Activated naive CD4-positive, alpha-beta T cell treated with anti-CD3 and anti-CD28 coated beads, Interleukin-2, amount 10 ng/mL, durations not matched to agents 7 days and 5 days (primary cell): Measurements from ENCODE around the gene PFKFB3.
"Not testable (repeated sequence)": the region's sequence is repeated elsewhere in the genome, so short reads cannot be mapped to it uniquely, and the experiment has no call there.

ENCODE experiments used
- CTCF ChIA-PET: fragments of 350-600 bp; sonication (Branson Sonifier 250); formaldehyde crosslinking; loops from one replicate; lab custom pipeline; 2021; ENCODE audit warnings: antibody characterized with exemption; lab: Charles Lee
- DNase-seq: peaks from one replicate; pipeline ENCODE4 v3.0.0-alpha.2; 2020
- H3K27ac Mint-ChIP-seq: one replicate; pipeline ENCODE4 v1.8.0; 2021; ENCODE audit warnings: mild to moderate bottlenecking, moderate library complexity, mixed read lengths
- H3K27me3 Mint-ChIP-seq: one replicate; pipeline ENCODE4 v1.8.0; 2021; ENCODE audit warnings: mild to moderate bottlenecking, mixed read lengths
- H3K36me3 Mint-ChIP-seq: one replicate; pipeline ENCODE4 v1.8.0; 2021; ENCODE audit warnings: mixed read lengths
- H3K4me1 Mint-ChIP-seq: one replicate; pipeline ENCODE4 v1.8.0; 2021; ENCODE audit warnings: mixed read lengths
- H3K4me3 Mint-ChIP-seq: one replicate; pipeline ENCODE4 v1.8.0; 2021; ENCODE audit warnings: mild to moderate bottlenecking, moderate library complexity, mixed read lengths
- H3K9me3 Mint-ChIP-seq: one replicate; pipeline ENCODE4 v1.8.0; 2021; ENCODE audit warnings: mixed read lengths

The PFKFB3 gene

DNA sequence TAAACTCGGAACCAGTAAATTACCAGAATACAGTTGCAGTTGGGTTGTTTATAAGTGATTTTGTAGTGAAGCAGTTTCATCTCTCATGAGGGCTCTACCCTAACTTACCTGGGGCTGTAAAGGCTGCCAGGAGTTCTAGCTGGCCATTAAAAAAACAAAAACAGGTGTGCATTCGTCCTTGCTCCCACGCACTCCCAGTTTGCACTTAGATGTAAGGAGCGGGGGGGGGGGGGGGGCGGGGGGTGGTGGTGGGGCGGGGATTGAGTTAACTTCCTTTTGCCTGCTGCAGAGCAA is 2.3 kb upstream of the PFKFB3 start:
- DNase-seq = no peak
- Mint-ChIP-seq H3K27ac (peak overlapping the region; percentile 87), H3K4me1 (peaks cover 41% of the 10 kb centered on the region), H3K4me3 (peak overlapping the region; percentile 82), H3K36me3 (peaks cover 23% of the 10 kb centered on the region), H3K27me3 (peaks cover 3% of the 10 kb centered on the region), H3K9me3 (no peaks in the 10 kb centered on the region)
- CTCF ChIA-PET = interaction anchor here (1.0 to 7.3 kb wide), 6 partner anchors 28 to 206 kb away, joined by 3 to 184 read pairs (median 13); no protein-coding TSS in a partner anchor

DNA sequence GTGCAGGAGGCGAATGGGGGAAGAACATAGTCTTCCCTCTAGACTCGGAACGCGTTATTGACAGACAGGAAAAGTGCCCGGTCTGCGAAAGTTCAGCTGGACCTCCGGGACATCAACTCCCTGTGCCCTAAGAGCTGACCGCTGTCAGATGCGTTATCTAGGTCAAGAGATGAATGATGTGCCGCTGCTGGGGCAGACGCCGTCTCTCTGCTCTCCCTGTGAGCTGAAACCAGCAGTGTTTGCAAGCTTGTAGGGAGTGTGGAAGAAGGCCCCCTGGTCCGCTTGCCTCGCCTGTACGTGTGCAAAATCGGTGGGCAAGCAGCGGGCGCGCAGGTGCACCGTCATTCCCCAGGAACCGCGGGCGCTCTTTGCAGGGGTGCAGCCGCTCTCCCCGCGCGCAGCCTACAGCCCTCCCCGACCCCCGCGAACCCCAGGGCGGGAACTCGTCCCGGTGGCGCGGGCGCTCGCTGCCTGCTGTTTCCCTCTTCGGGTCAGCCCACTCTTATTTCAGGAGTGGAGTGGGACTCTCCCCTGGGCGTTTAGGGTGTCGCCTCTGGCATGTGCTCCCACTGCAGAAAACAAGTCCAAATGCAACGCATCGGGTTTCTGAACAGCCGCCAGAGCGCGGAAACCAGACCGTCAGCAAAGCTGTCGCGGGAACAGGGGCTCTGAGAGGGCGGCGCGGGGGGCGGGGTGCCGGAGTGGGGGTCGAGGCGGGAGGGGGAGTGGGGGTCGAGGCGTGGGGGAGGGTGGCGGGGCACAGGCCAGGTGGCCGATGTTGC is 1.8 kb upstream of the PFKFB3 start:
- DNase-seq = no peak
- Mint-ChIP-seq H3K27me3 (peaks cover 3% of the 10 kb centered on the region), H3K9me3 (no peaks in the 10 kb centered on the region), H3K4me3 (peak overlapping the region; percentile 82), H3K27ac (peak overlapping the region; percentile 87), H3K36me3 (peaks cover 18% of the 10 kb centered on the region), H3K4me1 (peaks cover 37% of the 10 kb centered on the region)
- CTCF ChIA-PET = interaction anchor here (1.0 to 7.3 kb wide), 11 partner anchors 18 to 208 kb away, joined by 3 to 184 read pairs (median 8); no protein-coding TSS in a partner anchor

GRCh38 chr10:6201516-6201975 is 1.2 kb upstream of the PFKFB3 start:
- Mint-ChIP-seq H3K4me1 (peaks cover 35% of the 10 kb centered on the region), H3K27ac (peak overlapping the region; percentile 95), H3K9me3 (no peaks in the 10 kb centered on the region), H3K27me3 (peaks cover 3% of the 10 kb centered on the region), H3K36me3 (peaks cover 18% of the 10 kb centered on the region), H3K4me3 (peak overlapping the region; percentile 89)
- DNase-seq = peak; percentile 94
- CTCF ChIA-PET = interaction anchor here (1.0 to 7.3 kb wide), 13 partner anchors 18 to 208 kb away, joined by 3 to 184 read pairs (median 9); no protein-coding TSS in a partner anchor

DNA sequence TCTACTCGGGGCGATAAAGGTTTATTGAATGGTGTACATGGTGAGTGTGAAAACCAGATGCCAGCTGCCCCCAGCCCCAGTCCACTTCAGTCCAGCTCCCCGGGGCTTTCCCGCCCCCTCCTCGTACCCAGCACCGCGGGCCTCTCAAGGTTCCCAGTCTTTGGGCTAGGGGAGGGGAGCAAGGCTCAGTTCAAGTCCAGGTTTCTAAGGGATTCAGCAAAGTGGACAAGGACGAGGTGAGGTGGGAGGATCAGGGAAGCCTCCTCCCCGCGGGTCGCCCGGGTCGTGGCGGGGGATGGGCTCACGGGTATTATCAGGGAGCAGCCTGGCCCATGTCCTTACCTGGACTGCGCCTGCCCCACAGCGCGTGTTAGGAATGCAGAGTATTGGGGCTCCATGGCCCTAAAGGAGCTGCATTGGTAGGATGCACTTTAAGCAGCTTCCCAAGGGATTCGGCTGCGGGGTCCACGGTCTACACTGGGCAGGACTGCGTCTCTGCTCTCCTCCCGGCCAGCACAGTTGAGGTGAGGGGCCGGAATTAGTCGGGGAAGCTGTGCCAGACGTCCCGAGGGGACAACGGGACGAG is 541 bp upstream of the PFKFB3 start:
- peak overlapping the region; percentile 95 for H3K27ac Mint-ChIP-seq
- H3K4me1 Mint-ChIP-seq = peaks cover 35% of the 10 kb centered on the region
- CTCF ChIA-PET = interaction anchor here (0.8 to 7.3 kb wide), 27 partner anchors 8 to 207 kb away, joined by 3 to 184 read pairs (median 4); no protein-coding TSS in a partner anchor
- H3K36me3 Mint-ChIP-seq = peaks cover 18% of the 10 kb centered on the region
- no peaks in the 10 kb centered on the region for H3K9me3 Mint-ChIP-seq
- H3K4me3 Mint-ChIP-seq = peak overlapping the region; percentile 89
- peak; percentile 36 for DNase-seq
- H3K27me3 Mint-ChIP-seq = peaks cover 3% of the 10 kb centered on the region

GRCh38 chr10:6203331-6204062 is 765 bp downstream of the PFKFB3 start:
- H3K27ac Mint-ChIP-seq = peak overlapping the region; percentile 93
- peak; percentile 74 for DNase-seq
- CTCF ChIA-PET = interaction anchor here (0.8 to 7.3 kb wide), 10 partner anchors 31 to 206 kb away, joined by 3 to 184 read pairs (median 5); no protein-coding TSS in a partner anchor
- no peaks in the 10 kb centered on the region for H3K9me3 Mint-ChIP-seq
- H3K4me1 Mint-ChIP-seq = peaks cover 45% of the 10 kb centered on the region
- H3K36me3 Mint-ChIP-seq = peaks cover 26% of the 10 kb centered on the region
- H3K27me3 Mint-ChIP-seq = peaks cover 3% of the 10 kb centered on the region
- H3K4me3 Mint-ChIP-seq = peak overlapping the region; percentile 94

DNA sequence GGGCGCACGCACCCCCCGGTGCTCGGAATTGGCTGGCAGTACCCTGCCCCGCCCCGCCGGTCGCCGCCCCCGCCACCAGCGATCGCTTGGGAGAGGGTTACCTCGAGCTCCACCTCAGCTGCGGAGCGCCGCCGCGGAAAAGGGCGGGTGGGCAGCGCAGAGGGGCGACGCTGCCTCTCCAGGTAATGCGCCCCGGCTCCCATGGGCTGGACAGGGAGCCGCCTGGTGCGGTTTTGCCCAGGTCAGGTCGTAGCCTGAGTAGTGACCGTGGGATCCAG is 1.3 kb downstream of the PFKFB3 start:
- peak overlapping the region; percentile 93 for H3K27ac Mint-ChIP-seq
- peaks cover 47% of the 10 kb centered on the region for H3K4me1 Mint-ChIP-seq
- peaks cover 3% of the 10 kb centered on the region for H3K27me3 Mint-ChIP-seq
- H3K36me3 Mint-ChIP-seq = peaks cover 25% of the 10 kb centered on the region
- H3K9me3 Mint-ChIP-seq = no peaks in the 10 kb centered on the region
- peak overlapping the region; percentile 94 for H3K4me3 Mint-ChIP-seq
- CTCF ChIA-PET = interaction anchor here (1.0 to 7.3 kb wide), 2 partner anchors 61 to 195 kb away, joined by 3 to 184 read pairs; no protein-coding TSS in a partner anchor
- peak; percentile 79 for DNase-seq

DNA sequence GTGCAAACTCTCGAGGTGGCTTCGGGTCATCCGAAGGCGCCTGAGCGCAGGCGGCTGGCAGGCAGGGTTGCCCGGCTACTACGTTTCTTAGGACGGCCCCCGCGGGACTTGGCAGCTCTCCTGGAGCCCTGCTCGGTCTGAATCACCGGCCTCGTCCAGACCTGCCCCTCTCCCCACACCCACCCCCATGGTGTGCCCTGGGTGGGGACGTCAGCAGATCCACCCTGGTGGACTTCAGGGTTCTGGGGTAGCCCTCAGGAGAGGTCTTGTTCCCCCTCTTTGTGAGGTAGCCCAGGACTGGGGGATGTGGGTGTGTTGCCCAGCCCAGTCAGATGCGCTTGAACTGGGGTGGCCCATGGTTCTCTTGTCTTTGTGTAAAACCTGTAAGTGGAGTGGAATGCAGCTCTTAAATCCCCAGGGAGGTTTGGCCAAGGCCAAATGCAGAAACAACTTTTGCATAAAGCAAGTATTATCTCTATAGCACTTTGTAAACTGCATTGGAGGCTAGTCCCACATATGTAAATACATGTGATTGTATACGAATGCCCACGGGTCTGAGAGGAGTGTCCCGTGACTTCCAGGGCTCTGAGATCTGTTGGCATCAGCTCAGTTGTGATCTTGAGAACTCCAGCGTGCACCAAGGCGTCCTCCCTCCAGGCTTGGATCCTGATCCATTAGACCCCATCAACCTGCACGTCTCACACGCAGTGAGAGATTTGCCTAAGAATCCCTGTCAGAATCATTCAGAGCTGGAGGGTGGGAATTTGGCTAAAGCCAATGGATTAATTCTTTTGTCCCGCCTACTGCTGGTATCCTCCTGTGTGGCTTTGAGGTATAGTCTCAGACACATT is 1.8 kb downstream of the PFKFB3 start:
- CTCF ChIA-PET = interaction anchor here (1.0 to 7.3 kb wide), 3 partner anchors 61 to 195 kb away, joined by 3 to 184 read pairs (median 3); no protein-coding TSS in a partner anchor
- DNase-seq = no peak
- H3K27ac Mint-ChIP-seq = peak overlapping the region; percentile 58

DNA sequence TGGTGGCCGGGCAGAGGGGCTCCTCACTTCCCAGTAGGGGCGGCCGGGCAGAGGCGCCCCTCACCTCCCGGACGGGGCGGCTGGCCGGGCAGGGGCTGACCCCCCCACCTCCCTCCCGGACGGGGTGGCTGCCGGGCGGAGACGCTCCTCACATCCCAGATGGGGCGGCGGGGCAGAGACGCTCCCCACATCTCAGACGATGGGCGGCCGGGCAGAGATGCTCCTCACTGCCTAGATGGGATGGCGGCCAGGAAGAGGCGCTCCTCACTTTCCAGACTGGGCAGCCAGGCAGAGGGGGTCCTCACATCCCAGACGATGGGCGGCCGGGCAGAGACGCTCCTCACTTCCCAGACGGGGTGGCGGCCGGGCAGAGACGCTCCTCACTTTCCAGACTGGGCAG is 3.8 kb downstream of the PFKFB3 start:
- H3K27ac Mint-ChIP-seq, H3K9me3 Mint-ChIP-seq, H3K4me3 Mint-ChIP-seq, H3K27me3 Mint-ChIP-seq, CTCF ChIA-PET, DNase-seq: not testable (repeated sequence)
- peaks cover 40% of the 10 kb centered on the region for H3K4me1 Mint-ChIP-seq
- peaks cover 23% of the 10 kb centered on the region for H3K36me3 Mint-ChIP-seq

More for the DNA sequence above, 1.8 kb downstream of the PFKFB3 start:
- no peaks in the 10 kb centered on the region for H3K9me3 Mint-ChIP-seq
- H3K27me3 Mint-ChIP-seq = peaks cover 3% of the 10 kb centered on the region
- H3K4me3 Mint-ChIP-seq = peak overlapping the region; percentile 94
- peaks cover 22% of the 10 kb centered on the region for H3K36me3 Mint-ChIP-seq
- peaks cover 46% of the 10 kb centered on the region for H3K4me1 Mint-ChIP-seq

DNA sequence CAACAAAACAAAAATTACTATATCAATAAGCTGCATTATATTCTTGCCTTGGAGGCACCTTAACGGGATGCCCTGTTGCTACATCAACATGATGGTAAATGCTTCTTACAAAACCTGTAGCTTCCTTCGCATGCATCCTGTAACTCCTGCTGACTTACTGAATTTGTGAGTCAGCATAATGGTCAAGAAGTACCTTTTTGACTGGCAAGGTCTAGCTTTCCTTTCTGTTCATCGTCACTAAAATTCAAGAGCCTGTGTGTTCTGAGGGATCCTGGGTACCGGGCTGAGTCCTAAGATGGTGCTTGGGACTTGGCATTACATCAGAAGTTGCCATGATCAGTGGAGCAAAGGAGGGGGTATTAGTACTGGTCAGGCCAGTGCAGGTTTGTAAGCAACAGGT is 4.9 kb downstream of the PFKFB3 start:
- Mint-ChIP-seq H3K4me3 (no peak overlapping the region), H3K36me3 (peaks cover 26% of the 10 kb centered on the region), H3K27ac (no peak overlapping the region), H3K9me3 (no peaks in the 10 kb centered on the region), H3K4me1 (peaks cover 34% of the 10 kb centered on the region), H3K27me3 (no peaks in the 10 kb centered on the region)
- CTCF ChIA-PET = interaction anchor here (0.6 to 2.3 kb wide), 6 partner anchors 10 to 198 kb away, joined by 3 to 13 read pairs (median 3); no protein-coding TSS in a partner anchor
- no peak for DNase-seq

DNA sequence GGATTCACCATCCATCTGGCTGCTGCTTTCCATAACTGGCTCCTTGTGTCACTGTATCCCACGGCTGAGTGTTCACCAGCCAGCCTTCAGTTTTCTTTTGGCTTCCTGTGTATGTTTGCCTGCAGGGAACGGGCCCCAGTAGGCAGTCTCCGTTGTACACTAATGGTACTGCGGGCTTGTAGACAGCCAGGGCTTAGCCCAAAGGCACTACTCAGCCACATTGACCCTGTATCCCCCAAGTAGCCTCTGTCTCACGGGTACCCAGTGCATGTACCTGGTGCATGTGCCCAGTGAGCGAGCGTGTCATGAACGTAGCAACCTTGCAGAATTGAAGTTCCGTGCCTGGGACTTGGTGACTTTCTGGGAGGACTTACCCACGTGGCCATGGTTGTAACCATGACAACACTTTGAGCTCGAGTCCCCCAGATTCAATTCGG is 6.1 kb downstream of the PFKFB3 start:
- H3K4me1 Mint-ChIP-seq = peaks cover 34% of the 10 kb centered on the region

GRCh38 chr10:6211341-6211670 is 8.6 kb downstream of the PFKFB3 start:
- Mint-ChIP-seq H3K4me3 (no peak overlapping the region), H3K4me1 (peaks cover 28% of the 10 kb centered on the region), H3K27me3 (no peaks in the 10 kb centered on the region), H3K36me3 (peaks cover 39% of the 10 kb centered on the region), H3K27ac (no peak overlapping the region), H3K9me3 (no peaks in the 10 kb centered on the region)
- CTCF ChIA-PET = no interaction called here
- no peak for DNase-seq

More for the DNA sequence above, 6.1 kb downstream of the PFKFB3 start:
- Mint-ChIP-seq H3K9me3 (no peaks in the 10 kb centered on the region), H3K4me3 (no peak overlapping the region), H3K36me3 (peaks cover 33% of the 10 kb centered on the region), H3K27ac (no peak overlapping the region), H3K27me3 (no peaks in the 10 kb centered on the region)
- CTCF ChIA-PET = interaction anchor here (2.1 to 2.3 kb wide), 2 partner anchors 9 to 192 kb away, joined by 7 to 13 read pairs; no protein-coding TSS in a partner anchor
- no peak for DNase-seq

GRCh38 chr10:6211671-6212635 is 9.2 kb downstream of the PFKFB3 start:
- no peak for DNase-seq
- no peak overlapping the region for H3K4me3 Mint-ChIP-seq
- H3K4me1 Mint-ChIP-seq = peaks cover 30% of the 10 kb centered on the region
- no peak overlapping the region for H3K27ac Mint-ChIP-seq
- no peaks in the 10 kb centered on the region for H3K27me3 Mint-ChIP-seq
- H3K36me3 Mint-ChIP-seq = peaks cover 43% of the 10 kb centered on the region
- CTCF ChIA-PET = interaction anchor here (2.6 kb wide), 1 partner anchor 190 kb away, joined by 8 read pairs; no protein-coding TSS in a partner anchor
- H3K9me3 Mint-ChIP-seq = no peaks in the 10 kb centered on the region
